GM23248 (cell line): ENCODE measurements around the gene TLR8.

ENCODE experiments used
- EZH2 ChIP-seq: fragments of 200-600 bp; sonication (generic); IDR thresholded peaks from 2 replicates; pipeline ENCODE4 v1.6.1; 2018; ENCODE audit warnings: antibody characterized with exemption, mild to moderate bottlenecking; ENCODE audit not compliant: insufficient read depth, poor library complexity, severe bottlenecking
- EZH2phosphoT487 ChIP-seq: fragments of 200-600 bp; sonication (generic); IDR thresholded peaks from 2 replicates; pipeline ENCODE4 v1.6.1; 2018; ENCODE audit warnings: antibody characterized with exemption, moderate library complexity, mild to moderate bottlenecking, low read depth; ENCODE audit not compliant: insufficient read depth

- TF ChIP-seq EZH2phosphoT487 = no peak
- no peak for TF ChIP-seq EZH2
Observed at GRCh38 chrX:12898073-12898472, 8.3 kb upstream of the TLR8 start.
